Measurements from ENCODE around the gene INSL3.
A peak's percentile ranks its signal among the peaks of the same experiment; 100 is the strongest.

The INSL3 gene

DNA sequence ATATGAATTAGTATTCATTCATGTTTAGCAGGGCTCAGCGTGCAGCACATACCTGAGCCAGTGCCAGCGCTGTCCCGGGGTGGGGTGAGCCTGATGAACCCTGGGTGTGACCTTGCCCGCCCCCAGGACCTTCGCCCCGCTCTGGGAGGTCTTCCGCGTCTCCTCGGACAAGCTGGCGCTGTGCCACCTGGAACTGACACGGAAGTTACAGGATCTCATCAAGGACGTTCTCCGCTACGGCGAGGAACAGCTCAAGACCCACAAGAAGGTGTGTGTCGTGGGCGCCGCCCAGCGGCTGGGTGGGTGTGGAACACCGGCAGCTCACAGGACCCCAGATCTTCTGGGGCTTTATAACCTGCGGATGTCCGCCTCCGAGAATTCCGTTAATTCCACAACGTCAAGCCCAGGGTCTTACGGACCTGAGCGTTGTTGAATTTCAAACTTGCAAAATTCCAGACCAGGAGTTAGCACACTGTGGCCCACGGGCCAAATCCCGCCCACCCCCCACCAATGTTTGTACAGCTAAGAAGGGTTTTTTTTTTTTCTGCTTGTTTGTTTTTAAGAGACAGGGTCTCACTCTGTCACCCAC lies 54.7 kb downstream of the INSL3 start:
- no peak for DNase-seq (ENCODE audit: low read depth)
- peak overlapping the region; percentile 19 for H3K4me3 ChIP-seq (ENCODE audit: low read depth, low read length)

Measured in skeletal muscle cell (primary cell).